Gastrocnemius medialis (tissue), 4 donors: ENCODE measurements around the gene LARP1.

Experiments used
- CTCF ChIP-seq, 5 experiments: fragments of 450-650 bp in 3 of 5; fragments of 200-600 bp in 2 of 5; sonication (generic) in 2 of 5; IDR thresholded peaks in 4 of 5; conservative IDR thresholded peaks in 1 of 5; 1 replicate in 4 of 5; 2 replicates in 1 of 5; pipeline ENCODE4 v1.5.1; 2016 to 2019; ENCODE audit warnings: antibody characterized with exemption in 5 of 5, mild to moderate bottlenecking in 3 of 5, moderate library complexity in 3 of 5
- POLR2A ChIP-seq, 2 donors: fragments of 450-650 bp; IDR thresholded peaks; one replicate each; pipeline ENCODE4 v1.6.1; 2017; ENCODE audit warnings: antibody characterized with exemption in 2 of 2, mild to moderate bottlenecking in 2 of 2, moderate library complexity in 2 of 2

DNA sequence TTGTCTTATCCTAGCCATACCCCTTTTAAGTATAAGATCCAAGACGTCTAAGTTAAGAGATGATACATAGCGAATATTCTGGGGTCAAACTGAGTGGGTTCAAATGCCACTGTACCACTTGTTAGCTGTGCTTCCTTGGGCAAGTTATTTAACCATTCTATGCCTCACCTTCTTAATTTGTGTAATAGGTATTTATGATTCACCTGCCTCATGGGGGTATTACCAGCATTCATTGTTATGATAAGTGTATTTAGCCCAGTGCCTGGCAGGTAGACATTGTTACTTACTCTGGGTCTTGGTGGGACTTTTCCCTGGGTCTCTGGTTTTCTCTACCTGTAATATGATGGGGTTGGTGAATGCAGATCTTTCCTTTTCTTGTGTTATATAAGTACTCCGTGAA, 3.8 kb downstream of the LARP1 start:
- TF ChIP-seq CTCF (IDR thresholded peaks at IDR 0.05 in 4 of 5, conservative IDR thresholded peaks at IDR 0.05 in 1 of 5), result no peak
- no peak for TF ChIP-seq POLR2A (IDR thresholded peaks at IDR 0.05)
